GM18505 (cell line): ENCODE results near the gene IDUA.
A peak's percentile ranks its signal among the peaks of the same experiment; 100 is the strongest.

ENCODE experiments used
- ATAC-seq: cut with Tn5 transposase; IDR thresholded peaks from one replicate; pipeline ENCODE4 v1.9.1; 2021; ENCODE audit not compliant: unreplicated experiment
- POLR2A ChIP-seq: IDR thresholded peaks from 4 replicates; pipeline ENCODE4 v1.6.1; 2011; ENCODE audit warnings: borderline replicate concordance; ENCODE audit not compliant: insufficient read depth, insufficient read length; ENCODE audit errors: extremely low read depth

The IDUA gene

DNA sequence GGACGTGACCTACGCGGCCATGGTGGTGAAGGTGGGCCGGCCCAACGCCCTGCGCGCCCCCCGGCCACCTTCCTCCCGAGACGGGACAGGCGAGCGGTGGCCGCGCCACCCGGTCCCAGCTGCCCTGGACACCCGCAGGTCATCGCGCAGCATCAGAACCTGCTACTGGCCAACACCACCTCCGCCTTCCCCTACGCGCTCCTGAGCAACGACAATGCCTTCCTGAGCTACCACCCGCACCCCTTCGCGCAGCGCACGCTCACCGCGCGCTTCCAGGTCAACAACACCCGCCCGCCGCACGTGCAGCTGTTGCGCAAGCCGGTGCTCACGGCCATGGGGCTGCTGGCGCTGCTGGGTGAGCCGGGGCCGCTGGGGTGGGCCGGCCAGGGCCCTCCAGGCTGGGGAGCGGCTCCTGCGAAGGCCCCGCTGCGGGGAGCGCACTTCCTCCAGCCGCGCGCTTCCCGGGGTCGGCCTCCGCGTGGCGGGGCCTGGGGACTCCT is 15.3 kb downstream of the IDUA start:
- ATAC-seq, result no peak
- no peak for TF ChIP-seq POLR2A

DNA sequence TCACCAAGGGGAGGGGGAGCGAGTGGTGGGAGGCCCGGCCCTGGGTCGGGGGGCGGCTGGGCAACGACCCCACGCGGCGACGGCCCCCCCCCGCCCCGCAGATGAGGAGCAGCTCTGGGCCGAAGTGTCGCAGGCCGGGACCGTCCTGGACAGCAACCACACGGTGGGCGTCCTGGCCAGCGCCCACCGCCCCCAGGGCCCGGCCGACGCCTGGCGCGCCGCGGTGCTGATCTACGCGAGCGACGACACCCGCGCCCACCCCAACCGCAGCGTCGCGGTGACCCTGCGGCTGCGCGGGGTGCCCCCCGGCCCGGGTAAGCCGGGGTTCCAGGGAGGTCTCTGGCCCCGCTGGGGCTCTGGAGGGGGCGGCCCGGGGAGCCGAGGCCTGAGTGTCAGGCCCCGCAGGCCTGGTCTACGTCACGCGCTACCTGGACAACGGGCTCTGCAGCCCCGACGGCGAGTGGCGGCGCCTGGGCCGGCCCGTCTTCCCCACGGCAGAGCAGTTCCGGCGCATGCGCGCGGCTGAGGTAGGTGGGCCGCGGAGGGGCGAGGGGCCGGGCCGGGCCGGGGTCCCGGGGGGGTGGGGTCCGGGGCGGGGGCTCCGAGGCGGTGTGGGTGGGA is 15.9 kb downstream of the IDUA start:
- TF ChIP-seq POLR2A, result no peak
- ATAC-seq, result no peak

GRCh38 chr4:1003271-1004070 is 16.6 kb downstream of the IDUA start:
- ATAC-seq, result no peak
- no peak for TF ChIP-seq POLR2A

- TF ChIP-seq POLR2A, result no peak
- ATAC-seq, result no peak
These were observed 17.2 kb downstream of the IDUA start for GRCh38 chr4:1004071-1004418.

DNA sequence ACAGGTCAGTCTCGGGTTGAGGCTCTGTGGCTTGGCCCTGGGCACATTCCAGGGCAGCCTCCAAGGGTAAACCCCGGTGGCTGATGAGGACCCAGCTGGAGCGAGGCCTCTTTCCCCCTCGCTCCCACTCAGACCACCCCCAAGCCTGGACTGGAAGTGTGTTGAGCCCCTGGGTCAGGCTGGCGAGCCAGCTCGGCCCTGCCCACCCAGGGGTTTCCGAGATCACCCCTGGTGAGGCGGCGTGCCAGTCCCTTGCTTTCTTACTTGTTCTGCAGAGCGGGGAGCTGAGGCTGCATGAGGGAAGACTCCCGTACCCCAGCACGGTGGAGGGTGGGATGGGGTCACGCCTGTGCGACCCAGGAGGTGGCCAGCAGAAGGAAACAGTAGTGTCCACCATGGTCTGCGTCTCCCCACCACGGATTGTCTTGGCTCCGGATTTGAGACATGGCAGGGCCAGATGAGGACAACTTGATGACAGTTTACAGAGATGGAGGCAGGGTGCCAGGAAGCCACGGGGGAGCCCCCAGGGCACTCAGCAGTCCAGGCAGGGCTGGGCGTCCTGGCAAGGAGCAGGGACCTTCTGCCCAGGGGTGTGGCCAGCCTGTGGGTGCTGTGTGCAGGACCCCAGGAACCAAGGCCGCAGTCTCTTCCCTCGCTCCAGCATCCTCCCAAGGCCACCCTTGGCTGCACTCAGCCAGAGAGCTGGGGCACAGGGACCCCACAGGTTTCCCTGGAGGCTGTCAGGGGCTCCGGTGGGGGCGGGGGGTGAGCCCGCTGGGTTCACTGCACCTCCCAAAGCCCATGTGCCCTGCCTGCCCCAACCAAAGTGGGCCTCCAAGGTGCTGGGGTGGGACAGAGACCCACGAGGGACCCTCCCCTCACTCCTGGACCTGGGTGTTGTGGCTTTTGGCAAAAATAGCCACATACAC is 18.0 kb downstream of the IDUA start:
- no peak for ATAC-seq
- no peak for TF ChIP-seq POLR2A

GRCh38 chr4:1006856-1007255 is 20.0 kb downstream of the IDUA start:
- no peak for TF ChIP-seq POLR2A
- no peak for ATAC-seq

DNA sequence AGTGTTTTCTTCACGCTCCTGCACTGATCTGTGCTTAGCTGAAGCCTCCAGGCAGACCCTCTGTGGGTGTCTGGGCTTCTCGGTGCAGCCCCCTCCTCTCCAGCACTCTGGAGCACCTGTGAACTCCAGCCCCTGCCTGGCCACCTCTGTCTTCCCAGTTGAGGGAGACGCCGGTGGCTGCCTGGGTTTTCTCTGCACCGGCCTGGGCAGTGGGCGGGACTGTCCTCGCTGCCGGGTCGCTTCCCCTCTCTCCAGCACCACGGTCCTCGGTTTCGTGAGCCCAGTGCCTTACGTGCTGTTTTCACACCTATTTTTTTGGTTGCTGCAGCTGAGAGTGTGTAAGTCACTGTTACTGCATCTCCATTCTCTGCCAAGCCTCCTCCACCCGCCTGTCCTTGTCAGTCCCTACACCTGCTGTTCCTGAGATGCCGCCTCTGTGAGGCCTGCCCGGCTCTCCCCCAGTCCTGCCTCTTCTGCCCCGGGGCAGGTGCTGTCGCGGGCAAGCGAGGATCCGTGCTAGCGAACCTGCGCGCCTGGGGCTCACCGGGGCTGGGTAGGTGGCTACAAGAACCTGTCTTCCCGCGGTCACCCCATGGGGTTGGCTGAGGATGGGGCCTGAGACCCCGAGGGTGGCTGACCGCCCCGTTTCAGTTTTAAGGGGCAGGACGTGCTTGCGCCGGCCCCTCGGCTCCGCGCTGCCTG is 22.1 kb downstream of the IDUA start:
- ATAC-seq, result no peak
- no peak for TF ChIP-seq POLR2A

DNA sequence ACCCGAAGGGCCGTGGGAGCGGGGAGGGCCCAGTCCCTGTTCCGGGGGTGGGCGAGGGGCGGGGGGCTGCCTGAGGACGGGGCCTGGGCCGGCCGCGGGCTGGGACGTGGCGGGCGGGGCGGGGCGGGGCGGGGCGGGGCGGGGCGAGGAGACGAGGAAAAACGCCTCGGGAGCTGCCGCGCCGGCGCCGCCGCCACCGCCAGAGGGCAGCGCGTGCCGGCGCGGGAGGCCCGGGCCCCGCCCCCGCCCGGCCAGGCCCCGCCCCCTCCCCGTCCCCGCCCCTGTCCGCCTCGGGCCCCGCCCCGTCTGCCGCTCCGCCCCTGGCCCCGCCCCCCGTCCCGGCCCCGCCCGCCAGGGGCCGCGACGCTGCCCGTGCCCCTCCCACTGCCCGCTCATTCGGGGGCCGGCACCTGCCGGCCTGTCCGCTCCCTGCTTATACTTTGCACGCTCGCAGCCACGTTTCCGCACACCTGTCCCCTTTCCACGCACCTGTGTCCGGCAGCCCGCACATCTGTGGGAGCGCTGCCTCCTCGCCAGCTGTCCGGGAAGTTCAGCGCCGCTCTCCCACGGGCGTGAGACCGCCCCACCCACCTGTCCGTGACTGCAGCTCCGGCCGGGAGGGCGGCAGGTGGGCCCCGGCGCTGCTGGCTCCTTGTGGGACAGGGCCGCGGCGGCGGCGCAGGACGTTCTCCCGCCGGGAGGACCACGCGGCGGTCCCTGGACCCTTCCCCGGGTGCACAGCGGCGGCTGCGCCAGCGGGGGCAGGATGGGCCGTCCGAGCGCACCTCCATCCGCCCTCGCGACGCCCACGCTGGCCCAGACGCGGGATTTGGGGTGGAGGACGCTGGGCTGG is 22.9 kb downstream of the IDUA start:
- ATAC-seq, result no peak
- TF ChIP-seq POLR2A, result no peak

- no peak for TF ChIP-seq POLR2A
- no peak for ATAC-seq
These were observed 23.7 kb downstream of the IDUA start for GRCh38 chr4:1010395-1011021.

DNA sequence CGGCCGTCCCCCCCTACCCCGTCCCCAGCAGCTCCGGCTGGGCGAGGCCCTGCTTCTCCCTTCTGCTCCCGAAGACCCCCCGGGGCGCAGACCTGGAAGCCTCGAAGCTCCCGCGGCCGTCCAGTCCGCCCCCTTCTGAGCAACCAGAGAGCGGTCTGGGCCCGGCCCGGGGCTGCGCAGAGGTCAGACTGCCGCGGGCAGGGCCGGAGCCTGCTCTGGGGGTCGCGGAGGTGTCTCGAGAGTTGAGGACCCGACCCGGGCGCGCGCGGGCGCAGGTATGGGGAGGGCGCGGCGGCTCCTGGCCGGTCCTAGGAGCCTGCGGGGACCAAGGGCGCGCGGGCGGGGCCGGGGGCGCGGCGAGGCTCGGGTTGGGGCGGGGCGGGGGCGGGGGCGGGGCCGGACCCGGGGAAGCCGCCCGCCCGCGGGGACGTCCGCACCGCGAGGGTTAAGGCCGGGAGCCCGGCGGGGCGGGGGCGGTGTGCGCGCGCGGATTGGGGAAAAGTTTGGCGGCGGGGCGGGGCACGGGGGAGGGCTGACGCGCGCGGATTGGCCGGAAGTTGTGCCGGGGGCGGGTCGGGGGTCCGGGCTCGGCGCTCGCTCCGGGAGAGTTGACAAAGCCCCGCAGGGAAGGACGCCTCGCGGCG is 24.3 kb downstream of the IDUA start, which contains the start of gene FGFRL1:
FGFRL1 (plus strand) TSS at position 605 of the 644 bp plus-strand sequence. CDS start 860 bp downstream, outside the sequence.
- TF ChIP-seq POLR2A, result no peak
- peak; percentile 52 for ATAC-seq

- ATAC-seq, result peak; percentile 3
- TF ChIP-seq POLR2A, result no peak
These were observed 24.8 kb downstream of the IDUA start for GRCh38 chr4:1011666-1012033.

DNA sequence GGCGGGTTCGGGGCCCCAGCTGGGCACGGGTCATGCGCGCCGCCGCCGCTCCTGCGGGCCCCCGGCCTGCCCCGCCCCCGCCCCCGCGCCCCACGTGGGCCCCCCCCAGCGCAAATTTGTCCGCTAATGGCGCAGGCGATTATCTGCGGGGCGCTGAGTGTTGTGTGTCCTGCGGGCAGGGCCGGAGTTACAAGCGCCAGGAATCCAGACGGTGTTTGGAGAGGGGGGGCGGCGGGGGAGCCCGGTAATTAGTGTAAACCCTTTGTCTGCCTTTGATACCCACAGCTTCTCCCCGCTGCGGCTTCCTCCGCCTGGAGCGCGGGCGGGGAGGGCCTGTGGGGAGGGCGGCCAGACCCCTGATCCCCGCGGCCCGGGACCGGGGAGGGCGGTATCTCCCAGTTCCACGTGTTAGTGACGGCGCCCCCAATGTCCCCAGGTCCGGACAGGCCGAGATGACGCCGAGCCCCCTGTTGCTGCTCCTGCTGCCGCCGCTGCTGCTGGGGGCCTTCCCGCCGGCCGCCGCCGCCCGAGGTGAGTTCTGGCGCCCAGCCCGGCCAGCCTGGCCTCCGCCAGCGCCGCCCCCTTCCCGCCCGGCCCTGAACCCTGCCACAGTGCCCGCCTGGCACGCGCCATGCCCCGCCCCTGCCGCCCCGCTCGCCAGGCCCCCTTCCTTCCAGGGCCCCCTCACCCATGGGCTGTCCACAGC is 25.3 kb downstream of the IDUA start:
- TF ChIP-seq POLR2A, result no peak
- no peak for ATAC-seq
